ENCODE data around the gene CHMP4A. TPM values are rescaled to one million over a fixed set of nuclear protein-coding genes. Genes with fewer than 3 reads are reported as not detected.

The CHMP4A gene
- total and polyA plus RNA-seq, 9 of the 15 experiments (the other 6 are each of a cell fraction or from before 2014, with no cell fraction given), result 28.8 to 104 (median 52.7) TPM

DNA sequence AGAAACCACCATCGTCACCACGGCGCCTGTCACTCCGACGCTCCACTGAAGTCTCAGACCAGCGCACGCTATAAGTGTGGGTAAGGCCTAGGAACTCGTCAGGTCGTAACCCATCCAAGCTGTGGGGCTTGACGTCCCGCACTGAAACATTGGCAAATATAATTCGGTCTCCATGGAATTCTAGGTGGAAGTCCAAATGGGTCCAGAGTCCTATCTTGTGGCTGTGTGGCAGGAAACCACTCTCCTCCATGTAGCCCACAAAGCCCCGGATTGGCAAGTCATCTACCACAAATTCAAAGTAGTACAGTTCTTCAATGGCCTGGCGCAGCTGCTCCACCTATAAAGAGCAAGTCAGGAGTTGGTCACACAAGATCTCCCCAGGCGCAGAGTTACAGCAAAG is 20.4 kb downstream of the CHMP4A start (continued):
- TF ChIP-seq CHAMP1 (IDR thresholded peaks at IDR 0.05) (no peak), BCLAF1 (IDR thresholded peaks at IDR 0.05; ENCODE audit: borderline replicate concordance in 1 of 2, control insufficient read depth in 1 of 2, low read depth in 2 of 2, low read length in 1 of 2) (no peak), SP2 (IDR thresholded peaks at IDR 0.05; ENCODE audit: extremely low read depth, low read depth, low read length, poor library complexity, severe bottlenecking) (no peak), SNIP1 (IDR thresholded peaks at IDR 0.05; ENCODE audit: low read depth) (no peak)
- TF ChIP-seq, protein P1, sequence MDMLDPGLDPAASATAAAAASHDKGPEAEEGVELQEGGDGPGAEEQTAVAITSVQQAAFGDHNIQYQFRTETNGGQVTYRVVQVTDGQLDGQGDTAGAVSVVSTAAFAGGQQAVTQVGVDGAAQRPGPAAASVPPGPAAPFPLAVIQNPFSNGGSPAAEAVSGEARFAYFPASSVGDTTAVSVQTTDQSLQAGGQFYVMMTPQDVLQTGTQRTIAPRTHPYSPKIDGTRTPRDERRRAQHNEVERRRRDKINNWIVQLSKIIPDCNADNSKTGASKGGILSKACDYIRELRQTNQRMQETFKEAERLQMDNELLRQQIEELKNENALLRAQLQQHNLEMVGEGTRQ (CRISPR knock-in tag; IDR thresholded peaks at IDR 0.05), result no peak

Measured in K562 (cell line).